Endothelial cell (in vitro differentiated cells): ENCODE data around the gene INSR. TPM values are rescaled to one million over a fixed set of nuclear protein-coding genes. Genes with fewer than 3 reads are reported as not detected.
"Not testable (repeated sequence)": the region's sequence is repeated elsewhere in the genome, so short reads cannot be mapped to it uniquely, and the experiment has no call there.

Experiments
- DNase-seq: peaks from one replicate; pipeline ENCODE4 v3.0.0; 2021; ENCODE audit warnings: low spot score
- H3K27ac Mint-ChIP-seq: one replicate; pipeline ENCODE4 v1.8.0; 2021; ENCODE audit warnings: mixed read lengths, inconsistent platforms; ENCODE audit not compliant: unreplicated experiment
- H3K27me3 Mint-ChIP-seq: one replicate; pipeline ENCODE4 v1.8.0; 2021; ENCODE audit warnings: mild to moderate bottlenecking, moderate library complexity, mixed read lengths, inconsistent platforms; ENCODE audit not compliant: unreplicated experiment
- H3K36me3 Mint-ChIP-seq: one replicate; pipeline ENCODE4 v1.8.0; 2021; ENCODE audit warnings: mild to moderate bottlenecking, low read depth, mixed read lengths, inconsistent platforms; ENCODE audit not compliant: unreplicated experiment
- H3K4me1 Mint-ChIP-seq: one replicate; pipeline ENCODE4 v1.8.0; 2021; ENCODE audit warnings: mild to moderate bottlenecking, mixed read lengths, inconsistent platforms; ENCODE audit not compliant: unreplicated experiment
- H3K4me3 Mint-ChIP-seq: one replicate; pipeline ENCODE4 v1.8.0; 2021; ENCODE audit warnings: mild to moderate bottlenecking, mixed read lengths, inconsistent platforms; ENCODE audit not compliant: unreplicated experiment
- H3K9me3 Mint-ChIP-seq: one replicate; pipeline ENCODE4 v1.8.0; 2021; ENCODE audit warnings: mixed read lengths, inconsistent platforms; ENCODE audit not compliant: unreplicated experiment
- total RNA-seq: library from RNA; stranded (reverse); fragmentation: NEBNext Ultra II Directional; extraction: Animal tissue kit (Norgen Biotek cat#: 25700); gene quantifications from one replicate; pipeline ENCODE4 v1.2.1, GENCODE V29; 2021; ENCODE audit not compliant: unreplicated experiment
- TF ChIP-seq, protein P1 (sequence below): fragments of 200-600 bp; sonication (generic); IDR thresholded peaks from one replicate; pipeline ENCODE4 v1.5.0; 2021; ENCODE audit warnings: antibody characterized with exemption; ENCODE audit not compliant: unreplicated experiment

Gene INSR
- total RNA-seq, 1 donor from 2014 or later: 28.9 TPM

DNA sequence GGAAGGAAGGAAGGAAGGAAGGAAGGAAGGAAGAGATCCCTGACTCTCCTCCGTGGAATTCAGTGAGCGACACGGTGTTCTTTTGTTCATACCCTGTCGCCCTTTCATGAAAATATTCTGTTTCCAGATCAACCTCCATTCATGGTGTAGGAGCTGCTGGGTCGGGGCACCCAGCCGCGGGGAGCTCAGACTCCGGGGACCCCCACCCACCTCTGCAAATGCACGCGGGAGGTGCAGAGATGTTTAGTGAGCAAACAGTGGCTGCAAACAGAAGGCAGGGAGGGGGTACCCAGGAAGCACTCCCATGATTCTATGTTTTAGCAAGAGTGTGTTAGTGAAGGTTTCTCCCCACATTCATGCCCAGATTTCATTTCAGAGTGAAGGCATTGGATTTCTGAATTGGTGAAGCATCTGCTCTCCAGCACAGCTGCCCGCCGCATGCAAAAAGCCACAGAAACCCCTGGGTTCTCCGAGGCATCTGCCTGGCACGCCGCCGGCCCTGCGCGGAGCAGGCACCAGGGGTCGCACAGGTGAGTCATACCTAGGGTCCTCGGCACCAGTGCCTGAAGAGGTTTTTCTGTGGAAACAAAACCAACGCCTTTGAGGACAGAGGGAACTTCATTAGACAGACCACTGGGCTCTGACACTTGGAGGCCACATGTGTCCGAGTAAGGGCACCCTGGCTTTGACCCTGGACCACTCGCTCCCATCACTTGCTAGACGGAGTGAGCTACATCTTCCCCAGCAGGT is 144.1 kb downstream of the INSR start:
- no peak for DNase-seq

DNA sequence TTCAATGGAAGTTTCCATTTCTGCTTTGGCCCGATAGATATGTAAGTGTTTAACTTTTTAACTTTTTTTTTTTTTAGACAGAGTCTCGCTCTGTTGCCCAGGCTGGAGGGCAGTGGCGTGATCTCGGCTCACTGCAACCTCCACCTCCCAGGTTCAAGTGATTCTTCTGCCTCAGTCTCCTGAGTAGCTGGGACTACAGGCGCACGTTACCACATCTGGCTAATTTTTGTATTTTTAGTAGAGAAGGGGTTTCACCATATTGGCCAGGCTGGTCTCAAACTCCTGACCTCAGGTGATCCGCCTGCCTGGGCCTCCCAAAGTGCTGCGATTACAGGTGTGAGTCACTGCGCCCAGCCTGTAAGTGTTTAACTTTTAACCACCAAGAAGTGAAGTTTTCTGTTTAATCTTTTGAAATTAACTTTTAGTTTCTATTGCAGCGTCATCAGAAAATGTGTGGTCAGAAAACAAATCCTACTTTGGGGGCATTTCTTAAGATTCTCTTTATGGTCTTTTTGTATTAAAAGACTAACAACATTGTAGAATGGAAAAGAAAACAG is 147.0 kb downstream of the INSR start:
- DNase-seq, H3K9me3 Mint-ChIP-seq, H3K27me3 Mint-ChIP-seq, H3K27ac Mint-ChIP-seq, H3K4me3 Mint-ChIP-seq, H3K4me1 Mint-ChIP-seq: not testable (repeated sequence)
- peaks cover 21% of the 10 kb centered on the region for H3K36me3 Mint-ChIP-seq

More for the DNA sequence above, 144.1 kb downstream of the INSR start:
- Mint-ChIP-seq H3K9me3 (no peaks in the 10 kb centered on the region), H3K27me3 (peaks cover 1% of the 10 kb centered on the region), H3K4me3 (no peak overlapping the region), H3K27ac (no peak overlapping the region), H3K36me3 (peaks cover 29% of the 10 kb centered on the region), H3K4me1 (peaks cover 4% of the 10 kb centered on the region)
- TF ChIP-seq, protein P1, sequence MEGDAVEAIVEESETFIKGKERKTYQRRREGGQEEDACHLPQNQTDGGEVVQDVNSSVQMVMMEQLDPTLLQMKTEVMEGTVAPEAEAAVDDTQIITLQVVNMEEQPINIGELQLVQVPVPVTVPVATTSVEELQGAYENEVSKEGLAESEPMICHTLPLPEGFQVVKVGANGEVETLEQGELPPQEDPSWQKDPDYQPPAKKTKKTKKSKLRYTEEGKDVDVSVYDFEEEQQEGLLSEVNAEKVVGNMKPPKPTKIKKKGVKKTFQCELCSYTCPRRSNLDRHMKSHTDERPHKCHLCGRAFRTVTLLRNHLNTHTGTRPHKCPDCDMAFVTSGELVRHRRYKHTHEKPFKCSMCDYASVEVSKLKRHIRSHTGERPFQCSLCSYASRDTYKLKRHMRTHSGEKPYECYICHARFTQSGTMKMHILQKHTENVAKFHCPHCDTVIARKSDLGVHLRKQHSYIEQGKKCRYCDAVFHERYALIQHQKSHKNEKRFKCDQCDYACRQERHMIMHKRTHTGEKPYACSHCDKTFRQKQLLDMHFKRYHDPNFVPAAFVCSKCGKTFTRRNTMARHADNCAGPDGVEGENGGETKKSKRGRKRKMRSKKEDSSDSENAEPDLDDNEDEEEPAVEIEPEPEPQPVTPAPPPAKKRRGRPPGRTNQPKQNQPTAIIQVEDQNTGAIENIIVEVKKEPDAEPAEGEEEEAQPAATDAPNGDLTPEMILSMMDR: no peak

DNA sequence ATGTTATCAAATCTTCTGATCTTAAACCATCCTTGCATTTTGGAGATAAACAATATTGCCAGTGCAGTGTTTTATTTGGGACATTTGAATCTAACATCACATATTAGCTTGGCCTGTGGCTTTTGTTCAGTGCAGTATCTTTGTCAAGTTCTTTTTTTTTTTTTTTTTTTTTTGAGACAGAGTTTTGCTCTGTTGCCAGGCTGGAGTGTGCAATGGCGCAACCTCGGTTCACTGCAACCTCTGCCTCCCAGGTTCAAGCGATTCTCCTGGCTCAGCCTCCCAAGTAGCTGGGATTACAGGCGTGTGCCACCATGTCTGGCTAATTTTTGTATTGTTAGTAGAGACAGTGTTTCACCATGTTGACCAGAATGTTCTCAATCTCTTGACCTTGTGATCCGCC is 148.1 kb downstream of the INSR start:
- not testable (repeated sequence) for DNase-seq, H3K4me3 Mint-ChIP-seq, H3K27me3 Mint-ChIP-seq, H3K9me3 Mint-ChIP-seq, H3K27ac Mint-ChIP-seq, H3K4me1 Mint-ChIP-seq
- H3K36me3 Mint-ChIP-seq: peaks cover 28% of the 10 kb centered on the region

DNA sequence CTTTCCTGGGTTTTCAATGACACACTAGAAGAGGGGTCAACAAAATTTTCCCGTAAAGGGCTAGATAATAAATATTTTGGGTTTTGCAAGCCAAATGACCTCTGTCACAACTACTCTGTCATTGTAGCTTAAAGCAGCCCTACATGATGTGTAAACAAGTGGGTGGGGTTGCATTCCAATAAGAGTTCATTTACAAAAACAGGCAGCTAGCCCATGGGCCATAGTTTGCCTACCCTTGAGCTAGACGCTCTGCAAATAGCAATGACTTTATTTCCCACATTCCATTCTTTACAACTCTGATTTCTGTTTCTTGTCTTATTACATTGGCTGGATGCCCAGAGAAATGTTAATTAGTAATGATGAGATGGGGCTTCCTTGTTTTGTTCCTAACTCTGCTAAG is 148.7 kb downstream of the INSR start:
- H3K4me1 Mint-ChIP-seq: no peaks in the 10 kb centered on the region
- H3K27me3 Mint-ChIP-seq: peaks cover 1% of the 10 kb centered on the region
- peaks cover 28% of the 10 kb centered on the region for H3K36me3 Mint-ChIP-seq
- no peak overlapping the region for H3K27ac Mint-ChIP-seq
- H3K9me3 Mint-ChIP-seq: no peaks in the 10 kb centered on the region
- TF ChIP-seq, protein P1: no peak
- no peak overlapping the region for H3K4me3 Mint-ChIP-seq
- DNase-seq: no peak

DNA sequence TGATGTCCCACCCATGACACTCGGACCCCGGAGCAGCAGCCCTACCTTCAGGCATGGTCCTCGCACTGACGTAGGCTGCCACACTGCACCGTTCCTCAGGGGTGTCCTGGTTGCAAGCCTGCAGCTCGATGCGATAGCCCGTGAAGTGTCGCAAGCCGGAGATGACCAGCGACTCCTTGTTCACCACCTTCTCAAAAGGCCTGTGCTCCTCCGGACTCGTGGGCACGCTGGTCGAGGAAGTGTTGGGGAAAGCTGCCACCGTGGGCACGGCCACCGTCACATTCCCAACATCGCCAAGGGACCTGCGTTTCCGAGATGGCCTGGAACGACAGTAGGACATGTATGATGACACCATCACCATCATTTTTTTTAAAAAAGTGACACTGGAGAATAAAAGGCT is 151.4 kb downstream of the INSR start:
- no peak overlapping the region for H3K4me3 Mint-ChIP-seq
- H3K9me3 Mint-ChIP-seq: no peaks in the 10 kb centered on the region
- H3K27ac Mint-ChIP-seq: no peak overlapping the region
- DNase-seq: no peak
- peaks cover 1% of the 10 kb centered on the region for H3K27me3 Mint-ChIP-seq
- TF ChIP-seq, protein P1: no peak
- H3K4me1 Mint-ChIP-seq: no peaks in the 10 kb centered on the region
- H3K36me3 Mint-ChIP-seq: peaks cover 37% of the 10 kb centered on the region

DNA sequence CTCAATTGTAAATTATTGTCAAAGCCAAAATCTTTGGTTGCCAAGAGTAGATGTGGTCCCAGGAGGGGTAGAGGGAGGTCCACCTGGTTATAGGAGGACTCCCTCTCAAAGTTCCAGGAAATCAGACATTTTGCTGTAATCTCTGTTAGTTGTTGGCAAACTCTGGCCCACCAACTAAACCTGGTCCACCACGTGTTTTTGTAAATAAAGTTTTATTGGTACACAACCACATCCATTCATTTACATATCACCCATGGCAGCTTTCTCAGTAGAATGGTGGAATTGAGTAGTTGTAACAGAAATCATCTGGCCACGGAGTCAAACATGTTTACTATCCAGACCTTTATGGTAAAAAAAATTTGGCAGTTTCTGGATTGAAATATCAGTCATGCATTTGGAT is 154.1 kb downstream of the INSR start:
- H3K9me3 Mint-ChIP-seq: no peaks in the 10 kb centered on the region
- DNase-seq: no peak
- TF ChIP-seq, protein P1: no peak
- H3K4me3 Mint-ChIP-seq: no peak overlapping the region
- H3K4me1 Mint-ChIP-seq: no peaks in the 10 kb centered on the region
- peaks cover 24% of the 10 kb centered on the region for H3K36me3 Mint-ChIP-seq
- no peak overlapping the region for H3K27ac Mint-ChIP-seq
- H3K27me3 Mint-ChIP-seq: peaks cover 2% of the 10 kb centered on the region
